Measurements from ENCODE around the gene UBASH3A.

UBASH3A gene

DNA sequence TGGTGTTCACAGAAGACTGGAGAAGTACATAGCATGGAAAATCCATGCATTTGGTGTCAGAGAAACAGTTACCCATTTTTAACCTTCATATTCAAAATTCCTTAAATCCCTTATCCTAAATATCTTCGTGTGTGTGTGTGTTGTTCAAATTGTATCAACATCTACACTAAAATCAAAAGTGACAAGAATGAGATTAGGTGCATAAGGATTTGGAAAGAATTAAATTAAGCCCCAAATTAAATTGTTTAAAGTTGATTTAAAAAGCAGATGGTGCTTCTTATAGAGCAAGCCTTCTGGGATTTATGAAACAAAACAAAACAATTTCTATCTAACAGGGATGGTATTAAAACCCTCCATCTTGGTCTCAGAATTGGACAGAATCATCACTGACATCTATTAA, 87.6 kb downstream of the UBASH3A start:
- H3F3A ChIP-seq (ENCODE audit: insufficient read depth, low read length) = no peaks in the 10 kb centered on the region
- H4K20me1 ChIP-seq (ENCODE audit: insufficient read depth, low read length) = no peaks in the 10 kb centered on the region
- no peak overlapping the region for H3K4me2 ChIP-seq (ENCODE audit: low read length)
- H3K79me2 ChIP-seq (ENCODE audit: insufficient read depth, low read length) = no peaks in the 10 kb centered on the region
- no peaks in the 10 kb centered on the region for H3K9me2 ChIP-seq (ENCODE audit: low read depth, low read length)
- peaks cover 6% of the 10 kb centered on the region for H3K4me1 ChIP-seq (ENCODE audit: insufficient read depth, low read length, severe bottlenecking)
- no peaks in the 10 kb centered on the region for H3K9me3 ChIP-seq (ENCODE audit: low read length)
- TF ChIP-seq EZH2 (IDR thresholded peaks at IDR 0.05; ENCODE audit: borderline replicate concordance, low read length) = no peak
- TF ChIP-seq, protein P1, sequence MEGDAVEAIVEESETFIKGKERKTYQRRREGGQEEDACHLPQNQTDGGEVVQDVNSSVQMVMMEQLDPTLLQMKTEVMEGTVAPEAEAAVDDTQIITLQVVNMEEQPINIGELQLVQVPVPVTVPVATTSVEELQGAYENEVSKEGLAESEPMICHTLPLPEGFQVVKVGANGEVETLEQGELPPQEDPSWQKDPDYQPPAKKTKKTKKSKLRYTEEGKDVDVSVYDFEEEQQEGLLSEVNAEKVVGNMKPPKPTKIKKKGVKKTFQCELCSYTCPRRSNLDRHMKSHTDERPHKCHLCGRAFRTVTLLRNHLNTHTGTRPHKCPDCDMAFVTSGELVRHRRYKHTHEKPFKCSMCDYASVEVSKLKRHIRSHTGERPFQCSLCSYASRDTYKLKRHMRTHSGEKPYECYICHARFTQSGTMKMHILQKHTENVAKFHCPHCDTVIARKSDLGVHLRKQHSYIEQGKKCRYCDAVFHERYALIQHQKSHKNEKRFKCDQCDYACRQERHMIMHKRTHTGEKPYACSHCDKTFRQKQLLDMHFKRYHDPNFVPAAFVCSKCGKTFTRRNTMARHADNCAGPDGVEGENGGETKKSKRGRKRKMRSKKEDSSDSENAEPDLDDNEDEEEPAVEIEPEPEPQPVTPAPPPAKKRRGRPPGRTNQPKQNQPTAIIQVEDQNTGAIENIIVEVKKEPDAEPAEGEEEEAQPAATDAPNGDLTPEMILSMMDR (IDR thresholded peaks at IDR 0.05; ENCODE audit: low read length) = no peak
- H2AFZ ChIP-seq (ENCODE audit: low read length) = no peak overlapping the region
- H3K27me3 ChIP-seq (ENCODE audit: insufficient read depth, low read length) = peaks cover 18% of the 10 kb centered on the region; the same call in 1 of the 2 replicates
- H3K4me3 ChIP-seq (ENCODE audit: low read depth, low read length, poor library complexity, severe bottlenecking) = no peak overlapping the region
- no peaks in the 10 kb centered on the region for H3K36me3 ChIP-seq (ENCODE audit: insufficient read depth, low read length)
- no peak overlapping the region for H3K27ac ChIP-seq (ENCODE audit: low read depth, low read length, poor library complexity, severe bottlenecking)
- no peak overlapping the region for H3K9ac ChIP-seq (ENCODE audit: low read length)

DNA sequence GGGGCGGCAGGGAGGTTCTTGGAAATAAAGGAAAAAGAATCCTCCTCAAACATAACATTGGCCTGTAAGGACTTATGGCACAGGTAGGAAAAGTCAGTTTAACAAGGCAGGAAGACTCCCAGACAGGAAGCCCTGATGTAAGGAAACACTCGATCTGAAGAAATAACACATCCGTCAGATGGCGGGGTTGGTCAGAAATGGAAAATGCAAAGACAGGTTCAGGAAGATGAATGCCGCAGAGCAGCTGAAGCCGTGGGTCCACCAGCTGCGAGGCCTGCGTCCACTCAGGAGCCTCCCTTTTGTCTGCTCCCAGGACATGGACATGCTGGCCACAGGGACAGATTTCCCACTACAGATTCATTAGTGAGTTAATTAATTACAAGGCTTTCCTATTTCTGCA, 88.5 kb downstream of the UBASH3A start:
- no peak overlapping the region for H2AFZ ChIP-seq (ENCODE audit: low read length)
- TF ChIP-seq, protein P1 (IDR thresholded peaks at IDR 0.05; ENCODE audit: low read length) = no peak
- no peak for TF ChIP-seq EZH2 (IDR thresholded peaks at IDR 0.05; ENCODE audit: borderline replicate concordance, low read length)
- H3K4me3 ChIP-seq (ENCODE audit: low read depth, low read length, poor library complexity, severe bottlenecking) = no peak overlapping the region
- no peaks in the 10 kb centered on the region for H4K20me1 ChIP-seq (ENCODE audit: insufficient read depth, low read length)
- H3K27ac ChIP-seq (ENCODE audit: low read depth, low read length, poor library complexity, severe bottlenecking) = no peak overlapping the region
- H3K27me3 ChIP-seq (ENCODE audit: insufficient read depth, low read length) = peaks cover 18% of the 10 kb centered on the region; the same call in 1 of the 2 replicates
- H3K79me2 ChIP-seq (ENCODE audit: insufficient read depth, low read length) = no peaks in the 10 kb centered on the region
- peaks cover 15% of the 10 kb centered on the region for H3K4me1 ChIP-seq (ENCODE audit: insufficient read depth, low read length, severe bottlenecking)
- H3F3A ChIP-seq (ENCODE audit: insufficient read depth, low read length) = no peaks in the 10 kb centered on the region
- no peak overlapping the region for H3K9ac ChIP-seq (ENCODE audit: low read length)
- H3K36me3 ChIP-seq (ENCODE audit: insufficient read depth, low read length) = no peaks in the 10 kb centered on the region
- no peaks in the 10 kb centered on the region for H3K9me3 ChIP-seq (ENCODE audit: low read length)
- H3K9me2 ChIP-seq (ENCODE audit: low read depth, low read length) = no peaks in the 10 kb centered on the region
- no peak overlapping the region for H3K4me2 ChIP-seq (ENCODE audit: low read length)

DNA sequence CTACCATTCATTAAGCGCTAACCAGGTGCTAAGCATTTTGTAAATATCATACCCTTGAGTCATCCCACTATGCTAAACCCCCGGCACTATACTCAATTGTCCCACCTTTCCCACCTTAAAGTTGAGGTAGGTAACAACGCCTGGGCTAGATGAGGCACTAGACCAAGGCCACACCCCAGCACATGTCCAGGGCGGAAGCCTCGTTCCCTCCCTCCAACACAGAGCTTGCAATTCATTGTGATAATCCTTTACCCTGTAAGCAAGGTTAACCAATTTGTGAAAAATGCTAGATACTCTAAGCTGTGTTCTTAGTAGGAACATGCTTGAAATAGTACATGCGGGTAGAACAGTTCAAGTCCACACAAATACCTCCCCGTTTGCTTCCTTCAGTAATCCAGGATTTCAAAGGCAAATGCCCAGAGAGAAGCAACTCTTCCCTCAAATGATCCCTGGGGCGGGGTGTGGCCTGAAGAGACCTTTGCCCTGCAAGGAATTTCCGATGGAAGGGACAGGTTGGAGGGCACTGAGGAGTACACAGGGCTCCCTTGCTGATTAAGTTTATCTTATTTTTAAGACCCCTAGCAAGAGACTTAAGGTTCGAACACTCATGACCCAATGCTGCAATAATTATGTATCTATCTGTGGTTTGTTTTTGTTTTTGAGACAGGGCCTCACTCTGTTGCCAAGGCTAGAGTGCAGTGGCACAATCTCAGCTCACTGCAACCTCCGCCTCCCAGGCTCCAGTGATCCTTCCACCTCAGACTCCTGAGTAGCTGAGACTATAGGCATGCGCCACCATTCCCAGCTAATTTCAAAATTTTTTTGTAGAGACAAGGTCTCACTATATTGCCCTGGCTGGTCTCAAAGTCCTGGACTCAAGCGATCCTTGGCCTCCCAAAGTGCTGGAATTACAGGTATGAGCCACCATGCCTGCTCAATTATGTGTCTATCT, 89.7 kb downstream of the UBASH3A start:
- H4K20me1 ChIP-seq (ENCODE audit: insufficient read depth, low read length) = no peaks in the 10 kb centered on the region
- H3K27ac ChIP-seq (ENCODE audit: low read depth, low read length, poor library complexity, severe bottlenecking) = no peak overlapping the region
- H3K36me3 ChIP-seq (ENCODE audit: insufficient read depth, low read length) = no peaks in the 10 kb centered on the region
- H2AFZ ChIP-seq (ENCODE audit: low read length) = no peak overlapping the region
- TF ChIP-seq, protein P1 (IDR thresholded peaks at IDR 0.05; ENCODE audit: low read length) = no peak
- no peak for TF ChIP-seq EZH2 (IDR thresholded peaks at IDR 0.05; ENCODE audit: borderline replicate concordance, low read length)
- H3K4me1 ChIP-seq (ENCODE audit: insufficient read depth, low read length, severe bottlenecking) = peaks cover 16% of the 10 kb centered on the region
- H3K4me3 ChIP-seq (ENCODE audit: low read depth, low read length, poor library complexity, severe bottlenecking) = no peak overlapping the region
- H3K79me2 ChIP-seq (ENCODE audit: insufficient read depth, low read length) = no peaks in the 10 kb centered on the region
- peaks cover 18% of the 10 kb centered on the region; the same call in 1 of the 2 replicates for H3K27me3 ChIP-seq (ENCODE audit: insufficient read depth, low read length)
- no peak overlapping the region for H3K4me2 ChIP-seq (ENCODE audit: low read length)
- H3K9me3 ChIP-seq (ENCODE audit: low read length) = no peaks in the 10 kb centered on the region
- no peak overlapping the region for H3K9ac ChIP-seq (ENCODE audit: low read length)
- H3F3A ChIP-seq (ENCODE audit: insufficient read depth, low read length) = no peaks in the 10 kb centered on the region
- H3K9me2 ChIP-seq (ENCODE audit: low read depth, low read length) = no peaks in the 10 kb centered on the region
